Adrenal gland (tissue), 12 donors: ENCODE results near the gene SLC24A3. TPM values are rescaled to one million over a fixed set of nuclear protein-coding genes. Genes with fewer than 3 reads are reported as not detected.
A peak's percentile ranks its signal among the peaks of the same experiment; 100 is the strongest.
"Not testable (repeated sequence)": the region's sequence is repeated elsewhere in the genome, so short reads cannot be mapped to it uniquely, and the experiment has no call there.

Experiments used
- DNase-seq, 7 donors: peaks; one replicate each; pipeline ENCODE4 v3.0.0-alpha.2; 2019 to 2020
- H3K27ac ChIP-seq, 5 donors: fragments of 200-600 bp; sonication (generic) in 4 of 5; 1 replicate in 3 of 5; 2 replicates in 2 of 5; pipeline versions ENCODE4 v1.5.1 to v1.8.0; 2016 to 2020; ENCODE audit warnings: mild to moderate bottlenecking in 1 of 5
- H3K27me3 ChIP-seq: fragments of 200-600 bp; 2 replicates; pipeline ENCODE4 v1.8.0; 2021
- H3K36me3 ChIP-seq, 2 donors: fragments of 200-600 bp; replicated peaks in 1 of 2; 1 replicate in 1 of 2; 2 replicates in 1 of 2; pipeline versions ENCODE4 v1.5.1 to v1.8.0; 2018 to 2022
- H3K4me1 ChIP-seq, 2 donors: fragments of 200-600 bp; replicated peaks in 1 of 2; 1 replicate in 1 of 2; 2 replicates in 1 of 2; pipeline versions ENCODE4 v1.5.1 to v1.8.0; 2018 to 2021
- H3K4me3 ChIP-seq, 4 donors: fragments of 200-600 bp; sonication (generic) in 3 of 4; one replicate each; pipeline ENCODE4 v1.5.1; 2016 to 2018
- H3K9me3 ChIP-seq, 3 donors: fragments of 200-600 bp; sonication (generic) in 1 of 3; replicated peaks in 1 of 3; 1 replicate in 2 of 3; 2 replicates in 1 of 3; pipeline versions ENCODE4 v1.5.1 to v1.8.0; 2016 to 2021
- POLR2A ChIP-seq, 2 donors: fragments of 450-650 bp; IDR thresholded peaks; one replicate each; pipeline ENCODE4 v1.6.1; 2017; ENCODE audit warnings: antibody characterized with exemption in 2 of 2, mild to moderate bottlenecking in 2 of 2, moderate library complexity in 1 of 2
- WGBS, 4 donors: extraction: QIAGEN DNeasy Blood & Tissue Kit in 2 of 4; methylation state at CpG; one replicate each; pipeline versions ENCODE4 v1.1.5 to v1.1.7; 2013 to 2017; 5-methylcytosine and 5-hydroxymethylcytosine counted together
- intact Hi-C, 2 donors: fragments of 100-400 bp; cut with DNase I; formaldehyde crosslinking; loops; one replicate each; pipeline versions ENCODE4 v1.14.1 to v1.15.0; 2022 to 2023
- polyA plus RNA-seq, 3 donors: library from polyadenylated mRNA; stranded (reverse); fragments of 200-250 nt in 2 of 3; fragments of 350-450 nt in 1 of 3; fragmentation: Illumina TruSeq in 1 of 3; extraction: RNeasy Lipid Tissue Mini Kit (QIAGEN cat#74804) in 1 of 3; gene quantifications; one replicate each; pipeline ENCODE4 v1.2.3, GENCODE V29; 2013 to 2014
- total RNA-seq, 9 donors: library from RNA; depleted of rRNA in 4 of 9; stranded (reverse); fragments of >200 nt in 4 of 9; fragments of 120-200 nt in 1 of 9; fragmentation: NEBNext Ultra II Directional in 1 of 9; extraction: Animal tissue kit (Norgen Biotek cat#: 25700) in 1 of 9; gene quantifications; one replicate each; pipeline versions ENCODE4 v1.1.0 to v1.2.4, GENCODE V29; 2013 to 2023
- TF ChIP-seq, protein P1 (sequence below), 6 experiments: fragments of 450-650 bp in 4 of 6; fragments of 200-600 bp in 2 of 6; sonication (generic) in 1 of 6; IDR thresholded peaks; 1 replicate in 5 of 6; 2 replicates in 1 of 6; pipeline versions ENCODE4 v1.5.1 to v1.8.0; 2016 to 2021; ENCODE audit warnings: antibody characterized with exemption in 6 of 6, mild to moderate bottlenecking in 2 of 6, moderate library complexity in 1 of 6
- donor health status: healthy with polysubstance abuse.
- donor health status: Bipolar disorder and iron deficiency.
- donor health status: DM: yes; HTN: yes; CAD: no.
- donor health status: DM: no; HTN: no; CAD: no.
- donor health status: DM: no; HTN: no; CAD: no.
- donor health status: DM: yes; HTN: yes; CAD: no.

Gene SLC24A3
- total and polyA plus RNA-seq, 12 donors = 0.89 to 44.4 (median 2.7) TPM

DNA sequence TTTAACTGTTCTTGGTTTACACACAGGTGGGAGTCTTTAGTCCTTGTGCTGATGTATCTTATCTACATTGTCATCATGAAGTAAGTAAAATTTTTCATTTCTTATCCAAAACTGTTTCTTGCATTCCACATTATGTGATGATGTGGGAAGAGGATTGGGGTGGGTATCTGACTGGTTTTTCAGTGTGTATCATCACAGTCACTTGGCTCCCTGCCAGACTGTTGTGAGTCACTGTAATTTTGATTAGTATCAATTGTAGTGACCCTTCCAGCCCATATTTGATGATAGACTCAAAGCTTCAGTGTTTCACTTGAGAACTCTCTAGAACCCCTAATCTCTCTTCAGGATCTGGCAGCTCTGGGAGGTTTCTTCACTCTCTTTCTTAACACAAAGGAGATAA is 461.1 kb downstream of the SLC24A3 start:
- no peak for TF ChIP-seq POLR2A (IDR thresholded peaks at IDR 0.05)
- no peaks in the 10 kb centered on the region for H3K36me3 ChIP-seq
- H3K4me1 ChIP-seq = no peaks in the 10 kb centered on the region
- H3K9me3 ChIP-seq = no peaks in the 10 kb centered on the region
- intact Hi-C loops = no loop called here
- no peaks in the 10 kb centered on the region for H3K27me3 ChIP-seq
- peak in 3 of 7 donors; percentile 14 to 23 (median 23) for DNase-seq
- H3K27ac ChIP-seq = no peak overlapping the region
- H3K4me3 ChIP-seq = no peak overlapping the region

DNA sequence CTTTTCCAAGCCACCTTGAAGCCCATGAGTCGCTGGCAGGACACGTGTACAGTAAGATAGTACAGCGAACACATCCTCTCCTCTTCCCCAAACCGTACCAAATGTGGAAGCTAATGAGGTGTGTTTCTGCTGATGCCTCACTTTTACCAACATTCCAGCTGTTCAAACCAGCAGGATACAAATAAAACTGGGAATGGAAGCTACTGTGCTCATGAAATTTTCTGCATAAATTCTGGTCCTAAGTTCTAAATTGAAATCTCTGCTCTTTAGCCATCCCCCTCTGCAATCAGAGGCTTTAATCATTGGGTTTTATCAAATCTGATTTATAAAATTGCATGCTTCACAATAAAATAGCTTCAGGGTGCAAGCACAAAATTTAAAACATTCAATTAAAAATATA is 463.8 kb downstream of the SLC24A3 start:
- Histone ChIP-seq H3K9me3 (no peaks in the 10 kb centered on the region), H3K27ac (no peak overlapping the region), H3K27me3 (no peaks in the 10 kb centered on the region), H3K36me3 (no peaks in the 10 kb centered on the region), H3K4me1 (no peaks in the 10 kb centered on the region), H3K4me3 (no peak overlapping the region)
- no peak for DNase-seq
- 77 to 84% (median 81%) methylated on average over 4 of the region's 4 CpGs for WGBS, 4 donors
- TF ChIP-seq, protein P1, sequence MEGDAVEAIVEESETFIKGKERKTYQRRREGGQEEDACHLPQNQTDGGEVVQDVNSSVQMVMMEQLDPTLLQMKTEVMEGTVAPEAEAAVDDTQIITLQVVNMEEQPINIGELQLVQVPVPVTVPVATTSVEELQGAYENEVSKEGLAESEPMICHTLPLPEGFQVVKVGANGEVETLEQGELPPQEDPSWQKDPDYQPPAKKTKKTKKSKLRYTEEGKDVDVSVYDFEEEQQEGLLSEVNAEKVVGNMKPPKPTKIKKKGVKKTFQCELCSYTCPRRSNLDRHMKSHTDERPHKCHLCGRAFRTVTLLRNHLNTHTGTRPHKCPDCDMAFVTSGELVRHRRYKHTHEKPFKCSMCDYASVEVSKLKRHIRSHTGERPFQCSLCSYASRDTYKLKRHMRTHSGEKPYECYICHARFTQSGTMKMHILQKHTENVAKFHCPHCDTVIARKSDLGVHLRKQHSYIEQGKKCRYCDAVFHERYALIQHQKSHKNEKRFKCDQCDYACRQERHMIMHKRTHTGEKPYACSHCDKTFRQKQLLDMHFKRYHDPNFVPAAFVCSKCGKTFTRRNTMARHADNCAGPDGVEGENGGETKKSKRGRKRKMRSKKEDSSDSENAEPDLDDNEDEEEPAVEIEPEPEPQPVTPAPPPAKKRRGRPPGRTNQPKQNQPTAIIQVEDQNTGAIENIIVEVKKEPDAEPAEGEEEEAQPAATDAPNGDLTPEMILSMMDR (IDR thresholded peaks at IDR 0.05) = no peak
- TF ChIP-seq POLR2A (IDR thresholded peaks at IDR 0.05) = no peak
- intact Hi-C loops = no loop called here

DNA sequence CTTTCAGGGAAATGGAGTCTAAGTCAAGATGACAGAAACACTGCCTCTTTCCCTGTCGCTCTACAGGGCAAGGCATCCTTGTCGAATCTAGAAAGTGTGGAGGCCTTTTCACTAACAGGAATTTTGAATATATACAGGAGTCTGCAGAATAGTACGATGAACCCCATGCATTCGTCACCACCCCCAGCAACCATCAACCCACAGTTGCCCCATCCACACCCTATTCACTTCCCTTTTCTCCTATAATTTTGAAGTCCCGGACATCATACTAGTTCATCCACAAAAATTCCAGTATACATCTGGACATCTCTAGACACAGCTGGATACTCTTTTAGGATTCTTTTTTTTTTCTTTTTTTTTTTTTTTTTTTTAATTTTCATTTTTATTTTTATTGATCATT is 464.9 kb downstream of the SLC24A3 start:
- TF ChIP-seq, protein P1 (IDR thresholded peaks at IDR 0.05) = no peak
- no peak for TF ChIP-seq POLR2A (IDR thresholded peaks at IDR 0.05)
- WGBS, 4 donors = 71 to 82% (median 77%) methylated on average over 5 of the region's 5 CpGs
- DNase-seq = no peak
- intact Hi-C loops = no loop called here
- no peaks in the 10 kb centered on the region for H3K36me3 ChIP-seq
- no peaks in the 10 kb centered on the region for H3K9me3 ChIP-seq
- H3K4me3 ChIP-seq = no peak overlapping the region
- H3K27me3 ChIP-seq = no peaks in the 10 kb centered on the region
- H3K27ac ChIP-seq = no peak overlapping the region
- no peaks in the 10 kb centered on the region for H3K4me1 ChIP-seq

DNA sequence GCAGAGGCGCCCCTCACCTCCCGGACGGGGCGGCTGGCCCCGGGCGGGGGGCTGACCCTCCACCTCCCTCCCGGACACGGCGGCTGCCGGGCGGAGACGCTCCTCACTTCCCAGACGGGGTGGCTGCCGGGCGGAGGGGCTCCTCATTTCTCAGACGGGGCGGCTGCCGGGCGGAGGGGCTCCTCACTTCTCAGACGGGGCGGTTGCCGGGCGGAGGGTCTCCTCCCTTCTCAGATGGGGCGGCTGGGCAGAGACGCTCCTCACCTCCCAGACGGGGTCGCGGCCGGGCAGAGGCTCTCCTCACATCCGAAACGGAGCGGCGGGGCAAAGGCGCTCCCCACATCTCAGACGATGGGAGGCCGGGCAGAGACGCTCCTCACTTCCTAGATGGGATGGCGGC is 466.1 kb downstream of the SLC24A3 start:
- H3K36me3 ChIP-seq, H3K4me1 ChIP-seq, H3K27me3 ChIP-seq, intact Hi-C loops, H3K9me3 ChIP-seq, H3K4me3 ChIP-seq, H3K27ac ChIP-seq, DNase-seq: not testable (repeated sequence)
- WGBS, 4 donors = 96 to 98% methylated on average over 23 to 32 of the region's 38 CpGs; no CpG with 5 or more reads in 2 of the 4 donors

DNA sequence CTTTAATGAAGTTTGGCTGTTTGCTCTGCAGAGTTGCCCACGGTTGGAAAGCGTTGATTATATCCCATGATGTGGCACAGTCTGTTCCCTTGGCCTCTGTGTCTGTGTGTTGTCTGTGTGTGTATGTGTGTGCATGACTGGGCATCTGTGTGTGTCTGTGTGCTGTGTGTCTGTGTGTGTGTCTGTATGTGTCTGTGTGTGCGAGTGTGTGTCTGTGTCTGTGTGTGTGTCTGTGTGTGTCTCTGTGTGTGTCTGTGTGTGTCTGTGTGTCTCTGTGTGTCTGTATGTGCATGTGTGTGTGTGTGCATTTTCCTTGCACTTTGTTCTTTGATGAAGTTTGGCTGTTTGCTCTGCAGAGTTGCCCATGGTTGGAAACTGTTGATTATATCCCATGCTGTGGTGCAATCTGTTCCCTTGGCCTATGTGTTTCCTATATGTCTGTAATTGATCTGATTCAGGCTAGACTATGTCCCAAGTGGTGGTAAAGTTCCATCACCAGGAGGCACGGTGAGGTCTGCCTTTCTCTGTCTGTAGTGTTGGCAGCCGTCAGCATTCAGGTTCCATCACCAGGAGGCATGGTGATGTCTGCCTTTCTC is 467.6 kb downstream of the SLC24A3 start:
- Histone ChIP-seq H3K27me3 (no peaks in the 10 kb centered on the region), H3K27ac (no peak overlapping the region), H3K9me3 (no peaks in the 10 kb centered on the region), H3K4me1 (no peaks in the 10 kb centered on the region), H3K4me3 (no peak overlapping the region), H3K36me3 (no peaks in the 10 kb centered on the region)
- no peak for TF ChIP-seq POLR2A (IDR thresholded peaks at IDR 0.05)
- TF ChIP-seq, protein P1 (IDR thresholded peaks at IDR 0.05) = no peak
- no peak for DNase-seq
- WGBS, 4 donors = 80 to 99% (median 89%) methylated on average over 4 to 5 of the region's 5 CpGs
- intact Hi-C loops = no loop called here
